Activated CD4-positive, alpha-beta T cell treated with anti-CD3 and anti-CD28 coated beads, Interleukin-2, amount 10 ng/mL, durations not matched to agents 7 days and 5 days (primary cell): ENCODE measurements around the gene RDH11. TPM values are rescaled to one million over a fixed set of nuclear protein-coding genes. Genes with fewer than 3 reads are reported as not detected.

Source experiments
- CTCF ChIA-PET: fragments of 350-600 bp; sonication (Branson Sonifier 250); formaldehyde crosslinking; loops from one replicate; lab custom pipeline; 2021; ENCODE audit warnings: antibody characterized with exemption; lab: Charles Lee
- POLR2A ChIA-PET: fragments of 350-600 bp; sonication (Branson Sonifier 250); formaldehyde crosslinking; loops from one replicate; lab custom pipeline; 2021; ENCODE audit warnings: antibody characterized with exemption; lab: Charles Lee
- DNase-seq: peaks from one replicate; pipeline ENCODE4 v3.0.0-alpha.2; 2020
- H3K27ac Mint-ChIP-seq: one replicate; pipeline ENCODE4 v1.8.0; 2021; ENCODE audit warnings: mild to moderate bottlenecking, moderate library complexity, mixed read lengths
- H3K27me3 Mint-ChIP-seq: one replicate; pipeline ENCODE4 v1.8.0; 2021; ENCODE audit warnings: mixed read lengths
- H3K36me3 Mint-ChIP-seq: one replicate; pipeline ENCODE4 v1.8.0; 2021; ENCODE audit warnings: low read depth, mixed read lengths
- H3K4me1 Mint-ChIP-seq: one replicate; pipeline ENCODE4 v1.8.0; 2021; ENCODE audit warnings: mixed read lengths
- H3K4me3 Mint-ChIP-seq: one replicate; pipeline ENCODE4 v1.8.0; 2021; ENCODE audit warnings: mild to moderate bottlenecking, moderate library complexity, mixed read lengths
- H3K9me3 Mint-ChIP-seq: one replicate; pipeline ENCODE4 v1.8.0; 2021; ENCODE audit warnings: mixed read lengths
- total RNA-seq, 2 experiments: library from RNA; stranded (reverse); gene quantifications; one replicate each; pipeline ENCODE4 v1.2.3, GENCODE V29; 2021

Gene RDH11
- total RNA-seq, 2 experiments from 2014 or later = 36.7 to 37.9 TPM

DNA sequence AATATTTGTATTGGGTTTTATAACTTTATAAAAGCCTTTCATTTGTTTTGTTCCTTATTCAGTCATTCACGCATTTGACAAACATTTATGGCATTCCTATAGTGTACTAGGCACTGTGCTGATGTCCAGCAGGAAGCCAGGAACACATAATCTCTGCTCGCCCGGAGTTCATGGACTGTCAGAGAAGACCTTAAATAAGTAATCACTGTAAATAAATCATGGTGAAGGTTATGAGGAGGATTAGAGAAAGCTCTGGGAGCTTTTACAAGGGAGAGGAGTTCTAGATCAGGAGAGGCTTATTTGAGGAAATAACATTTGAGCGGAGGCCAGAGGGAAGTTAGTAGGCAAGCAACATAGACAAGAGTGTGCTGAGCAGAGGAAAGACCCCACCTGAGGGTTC, 1.4 kb upstream of the RDH11 start:
- Mint-ChIP-seq H3K27me3 (no peaks in the 10 kb centered on the region), H3K9me3 (no peaks in the 10 kb centered on the region), H3K27ac (no peak overlapping the region), H3K36me3 (peaks cover 4% of the 10 kb centered on the region), H3K4me3 (no peak overlapping the region), H3K4me1 (peaks cover 33% of the 10 kb centered on the region)
- DNase-seq = no peak
- ChIA-PET CTCF (interaction anchor here (1.0 kb wide), 1 partner anchor 119 kb away, joined by 3 read pairs; the partner anchor contains the start of gene ZFYVE26), POLR2A (no interaction called here)

DNA sequence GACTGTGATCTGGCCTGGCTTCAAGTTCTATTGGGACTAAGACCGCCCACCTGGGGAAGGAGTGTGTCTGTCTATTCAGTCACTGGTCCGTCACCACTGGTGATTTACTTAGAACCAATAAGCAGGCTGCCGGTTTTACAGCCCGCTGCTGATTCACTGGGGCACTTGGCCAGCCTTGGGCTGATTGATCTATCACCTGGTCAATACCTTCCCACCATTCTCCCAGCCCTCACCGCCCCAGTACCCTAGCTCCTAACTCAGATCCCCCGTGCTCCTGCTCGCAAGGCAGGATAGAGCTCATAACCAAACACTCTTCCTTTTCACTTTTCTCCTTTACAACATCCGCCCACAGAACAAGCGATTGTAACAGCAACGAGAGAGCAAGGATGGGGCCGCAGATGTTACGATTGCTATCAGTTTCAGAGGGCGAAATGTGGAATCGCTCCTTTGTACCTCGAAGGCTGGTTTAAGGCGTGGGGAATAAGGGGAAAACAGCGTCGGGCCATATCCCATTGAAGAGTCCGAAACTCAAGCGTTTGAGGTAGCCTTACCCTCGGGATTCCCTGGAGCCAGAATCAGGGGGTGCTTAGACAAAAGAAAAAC, 672 bp downstream of the RDH11 start:
- ChIA-PET POLR2A (interaction anchor here (0.6 to 1.2 kb wide), 2 partner anchors 15 to 23 kb away, joined by 3 to 7 read pairs; no protein-coding TSS in a partner anchor), CTCF (interaction anchor here (0.6 to 2.4 kb wide), 5 partner anchors 9 to 74 kb away, joined by 3 to 13 read pairs (median 4); no protein-coding TSS in a partner anchor)

DNA sequence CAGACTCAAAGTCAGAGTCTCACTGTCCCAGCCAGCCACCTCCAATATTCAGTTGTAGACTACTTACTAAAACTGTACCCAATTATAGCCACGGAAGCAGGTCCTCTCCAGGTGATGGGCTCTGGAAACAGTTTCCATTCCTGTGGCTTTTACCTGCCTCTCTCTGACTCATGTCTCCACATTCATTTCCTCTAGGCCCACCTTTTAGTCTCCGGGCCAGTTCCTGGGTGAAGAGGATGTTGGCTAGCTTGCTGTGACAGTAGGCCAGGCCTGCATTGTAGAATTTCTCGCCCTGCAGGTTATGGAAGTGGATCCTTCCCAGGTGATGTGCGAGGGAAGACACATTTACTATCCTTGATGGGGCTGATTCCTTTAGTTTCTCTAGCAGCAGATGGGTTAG, 5.6 kb downstream of the RDH11 start:
- POLR2A ChIA-PET = no interaction called here
- no peaks in the 10 kb centered on the region for H3K27me3 Mint-ChIP-seq

More for the DNA sequence above, 672 bp downstream of the RDH11 start:
- no peaks in the 10 kb centered on the region for H3K27me3 Mint-ChIP-seq
- H3K4me3 Mint-ChIP-seq = peak overlapping the region; percentile 80
- peaks cover 23% of the 10 kb centered on the region for H3K36me3 Mint-ChIP-seq
- peak overlapping the region; percentile 91 for H3K27ac Mint-ChIP-seq
- H3K4me1 Mint-ChIP-seq = peaks cover 33% of the 10 kb centered on the region
- H3K9me3 Mint-ChIP-seq = no peaks in the 10 kb centered on the region
- DNase-seq = peak; percentile 83

DNA sequence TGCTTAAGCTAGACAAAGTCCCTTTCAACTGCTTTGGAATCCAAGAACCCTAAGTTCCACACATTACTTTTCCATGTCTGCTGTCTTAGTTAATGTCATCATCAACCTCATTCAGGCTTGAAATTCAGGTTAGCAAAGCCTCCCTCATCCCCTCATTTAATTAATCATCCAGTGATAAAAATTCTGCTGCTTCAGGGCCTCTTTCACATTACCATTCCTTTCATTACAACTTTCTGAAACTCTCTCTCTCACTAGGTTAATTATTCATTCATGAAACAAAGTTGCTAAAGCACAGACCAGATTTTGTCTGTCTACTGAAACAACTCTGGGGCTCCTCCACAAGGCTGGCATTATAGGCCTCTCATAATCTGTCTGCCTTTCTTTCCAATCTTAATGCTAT, 11.7 kb downstream of the RDH11 start:
- Mint-ChIP-seq H3K9me3 (no peaks in the 10 kb centered on the region), H3K4me3 (no peak overlapping the region), H3K36me3 (peaks cover 67% of the 10 kb centered on the region), H3K4me1 (peaks cover 23% of the 10 kb centered on the region), H3K27me3 (no peaks in the 10 kb centered on the region), H3K27ac (no peak overlapping the region)
- ChIA-PET POLR2A (no interaction called here), CTCF (interaction anchor here (0.7 kb wide), 1 partner anchor 11 kb away, joined by 3 read pairs; no protein-coding TSS in a partner anchor)
- DNase-seq = no peak

More for the DNA sequence above, 5.6 kb downstream of the RDH11 start:
- H3K36me3 Mint-ChIP-seq = peaks cover 60% of the 10 kb centered on the region
- H3K4me1 Mint-ChIP-seq = peaks cover 27% of the 10 kb centered on the region
- no peaks in the 10 kb centered on the region for H3K9me3 Mint-ChIP-seq
- no peak overlapping the region for H3K27ac Mint-ChIP-seq
- DNase-seq = no peak
- no peak overlapping the region for H3K4me3 Mint-ChIP-seq
- CTCF ChIA-PET = interaction anchor here (0.7 kb wide), 1 partner anchor 332 kb away, joined by 3 read pairs; no protein-coding TSS in a partner anchor

DNA sequence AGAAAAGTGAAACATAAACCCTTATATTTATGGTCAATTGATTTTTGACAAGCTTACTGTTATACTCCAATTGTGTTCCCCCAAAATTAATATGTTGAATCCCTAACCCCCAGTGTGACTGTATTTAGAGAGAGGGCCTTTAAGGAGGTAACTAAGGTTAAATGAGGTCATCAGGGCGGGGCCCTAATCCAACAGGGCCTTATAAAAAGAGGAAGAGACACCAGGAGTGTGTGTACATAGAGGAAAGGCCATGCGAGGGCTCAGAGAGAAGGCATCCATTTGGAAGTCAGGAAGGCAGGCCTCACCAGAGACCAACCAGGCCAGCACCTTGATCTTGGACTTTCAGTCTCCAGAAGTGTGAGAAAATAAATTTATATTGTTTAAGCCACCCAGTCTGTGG, 14.6 kb downstream of the RDH11 start:
- Mint-ChIP-seq H3K27me3 (no peaks in the 10 kb centered on the region), H3K4me3 (no peak overlapping the region), H3K27ac (peak overlapping the region; percentile 77), H3K36me3 (peaks cover 57% of the 10 kb centered on the region), H3K4me1 (peaks cover 39% of the 10 kb centered on the region), H3K9me3 (no peaks in the 10 kb centered on the region)
- no peak for DNase-seq
- ChIA-PET POLR2A (no interaction called here), CTCF (interaction anchor here (1.5 kb wide), 1 partner anchor 11 kb away, joined by 5 read pairs; no protein-coding TSS in a partner anchor)

DNA sequence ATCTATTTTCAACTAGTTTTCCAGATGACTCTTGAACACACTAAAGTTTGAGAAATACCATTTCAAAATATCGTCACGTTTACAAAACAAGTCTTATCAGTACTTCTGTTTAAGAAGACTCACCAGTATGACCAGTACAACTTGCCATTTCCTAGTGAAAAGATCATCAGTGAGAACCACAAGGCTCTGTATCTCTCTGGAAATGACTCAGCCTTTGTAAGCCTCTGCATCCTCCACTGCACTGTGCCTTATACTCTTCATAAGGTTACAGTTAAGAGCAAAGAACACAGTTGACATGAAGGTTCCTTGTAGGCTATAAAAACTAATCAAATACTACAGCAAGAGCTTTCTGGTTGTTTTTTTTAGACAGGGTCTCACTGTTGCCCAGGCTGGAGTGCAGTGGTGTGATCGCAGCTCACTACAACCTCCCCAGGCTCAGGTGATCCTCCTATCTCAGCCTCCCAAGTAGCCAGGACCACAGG, 15.4 kb downstream of the RDH11 start:
- CTCF ChIA-PET = interaction anchor here (0.6 to 1.5 kb wide), 3 partner anchors 12 to 35 kb away, joined by 3 to 5 read pairs (median 3); no protein-coding TSS in a partner anchor
- no peak overlapping the region for H3K4me3 Mint-ChIP-seq

DNA sequence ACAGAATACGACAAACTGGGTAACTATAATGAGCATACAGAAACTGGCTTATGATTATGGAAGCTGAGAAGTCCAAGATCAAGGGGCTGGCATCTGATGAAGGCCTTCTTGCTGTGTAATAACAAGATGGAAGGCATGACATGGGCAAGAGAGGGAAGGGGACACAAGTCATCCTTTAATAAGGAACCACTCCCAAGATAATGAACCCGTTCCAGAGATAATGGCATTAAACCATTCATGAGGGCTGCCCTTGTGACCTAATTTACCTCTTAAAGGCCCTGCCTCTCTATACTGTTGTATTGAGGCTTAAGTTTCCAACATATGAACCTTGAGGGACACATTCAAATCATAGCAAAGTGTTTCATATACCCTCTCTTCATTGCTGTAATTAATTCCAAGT, 16.6 kb downstream of the RDH11 start:
- Mint-ChIP-seq H3K4me3 (no peak overlapping the region), H3K27ac (no peak overlapping the region), H3K36me3 (peaks cover 43% of the 10 kb centered on the region), H3K9me3 (no peaks in the 10 kb centered on the region), H3K27me3 (no peaks in the 10 kb centered on the region), H3K4me1 (peaks cover 41% of the 10 kb centered on the region)
- no peak for DNase-seq
- ChIA-PET POLR2A (interaction anchor here (1.1 kb wide), 1 partner anchor 16 kb away, joined by 3 read pairs; the partner anchor contains the start of gene RDH11), CTCF (interaction anchor here (1.2 to 2.9 kb wide), 3 partner anchors 10 to 79 kb away, joined by 3 to 8 read pairs (median 3); partner anchors contain the start of gene PIGH)

More for the DNA sequence above, 15.4 kb downstream of the RDH11 start:
- Mint-ChIP-seq H3K36me3 (peaks cover 50% of the 10 kb centered on the region), H3K9me3 (no peaks in the 10 kb centered on the region), H3K4me1 (peaks cover 44% of the 10 kb centered on the region), H3K27me3 (no peaks in the 10 kb centered on the region), H3K27ac (peak overlapping the region; percentile 47)
- DNase-seq = peak; percentile 43
- POLR2A ChIA-PET = interaction anchor here (1.1 kb wide), 1 partner anchor 15 kb away, joined by 3 read pairs; the partner anchor contains the start of gene RDH11

DNA sequence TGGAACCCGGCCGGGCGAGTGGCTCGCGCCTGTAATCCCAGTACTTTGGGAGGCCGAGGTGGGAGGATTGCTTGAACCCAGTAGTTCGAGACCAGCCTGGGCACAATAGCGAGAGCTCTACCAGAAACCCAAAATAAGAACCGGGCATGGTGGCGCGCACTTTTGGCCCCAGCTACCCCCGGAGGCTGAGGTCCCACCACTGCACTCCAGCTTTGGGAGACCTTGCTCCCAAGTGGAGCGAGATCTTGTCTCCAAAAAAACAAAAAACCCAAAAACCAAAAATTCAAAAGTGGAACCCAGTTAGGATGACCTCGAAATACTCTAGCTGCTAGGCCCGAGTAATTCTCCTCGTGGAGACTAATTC, 20.4 kb downstream of the RDH11 start:
- peaks cover 41% of the 10 kb centered on the region for H3K4me1 Mint-ChIP-seq
- ChIA-PET POLR2A (no interaction called here), CTCF (interaction anchor here (1.2 kb wide), 1 partner anchor 26 kb away, joined by 7 read pairs; the partner anchor contains the start of gene RDH12)
- H3K27me3 Mint-ChIP-seq = no peaks in the 10 kb centered on the region
- H3K4me3 Mint-ChIP-seq = peak overlapping the region; percentile 85
- no peak for DNase-seq
- H3K27ac Mint-ChIP-seq = peak overlapping the region; percentile 93
- H3K9me3 Mint-ChIP-seq = no peaks in the 10 kb centered on the region
- peaks cover 13% of the 10 kb centered on the region for H3K36me3 Mint-ChIP-seq

DNA sequence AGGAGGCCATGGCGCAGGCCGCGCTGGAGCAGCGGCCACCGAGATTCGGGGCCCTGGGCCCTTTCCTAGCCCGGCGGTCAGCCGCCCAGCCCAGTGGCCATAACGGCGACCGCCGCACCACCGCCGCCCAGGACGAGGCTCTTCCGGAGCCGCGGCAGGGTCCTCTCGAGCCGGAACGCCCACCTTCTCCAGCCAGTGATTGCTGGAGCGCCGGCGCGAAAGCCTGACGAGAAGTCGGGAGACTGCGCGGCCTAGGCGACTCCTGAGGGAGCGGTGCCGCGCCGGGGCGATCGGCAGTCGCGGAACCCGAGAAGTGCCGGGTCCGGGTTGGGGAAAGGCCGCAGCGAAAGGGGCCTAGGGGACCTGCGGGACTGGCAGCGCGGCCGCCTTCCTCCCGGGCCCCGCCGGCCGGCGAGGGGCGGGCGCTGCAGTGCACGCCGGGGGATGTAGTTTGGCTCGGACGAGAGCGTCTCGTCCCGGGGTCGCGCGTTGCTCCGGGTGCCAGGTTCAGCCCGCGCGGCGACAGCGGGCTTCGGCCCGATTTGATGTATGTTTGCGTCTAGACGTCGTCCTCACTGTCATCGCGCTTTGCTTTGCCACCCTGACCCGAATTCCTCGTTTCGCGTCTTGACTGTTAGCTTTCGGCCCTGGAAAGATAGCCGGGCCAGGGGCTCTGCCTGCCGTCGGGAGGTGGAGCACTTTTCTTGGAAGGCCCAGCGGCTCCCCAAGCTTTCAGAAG, 20.9 kb downstream of the RDH11 start, which contains the start of gene VTI1B:
VTI1B (minus strand) TSS at position 153 of the 739 bp plus-strand sequence; CDS start at position 10, 143 bp downstream.
- Mint-ChIP-seq H3K4me3 (peak within 1 kb of the TSS; percentile 85), H3K27ac (peak within 1 kb of the TSS; percentile 93), H3K36me3 (peaks cover 13% of the 10 kb centered on the region), H3K27me3 (no peaks in the 10 kb centered on the region), H3K4me1 (peaks cover 38% of the 10 kb centered on the region), H3K9me3 (no peaks in the 10 kb centered on the region)
- ChIA-PET POLR2A (no interaction called here), CTCF (interaction anchor here (1.1 to 1.2 kb wide), 3 partner anchors 26 to 91 kb away, joined by 3 to 7 read pairs (median 4); partner anchors contain the start of genes PIGH and RDH12)
- peak; percentile 73 for DNase-seq

DNA sequence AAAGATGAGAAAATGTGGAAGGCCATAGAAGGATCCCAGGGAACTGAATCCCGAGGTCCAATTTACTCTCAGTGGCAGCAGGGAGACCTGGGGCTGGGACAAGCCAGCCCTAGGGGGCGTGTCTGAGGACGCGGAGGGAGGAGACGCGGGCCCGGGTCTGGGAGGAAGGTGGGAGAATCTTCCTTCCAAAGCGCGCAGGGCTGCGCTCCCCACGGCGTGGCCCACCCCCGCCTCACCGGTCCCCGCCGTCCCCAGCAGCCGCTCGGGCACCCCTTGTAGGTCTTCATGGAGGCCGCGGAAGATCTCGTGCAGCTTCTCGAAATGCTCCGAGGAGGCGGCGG, 21.5 kb downstream of the RDH11 start:
- peak; percentile 56 for DNase-seq
- POLR2A ChIA-PET = no interaction called here
- CTCF ChIA-PET = interaction anchor here (1.1 to 1.2 kb wide), 2 partner anchors 74 to 91 kb away, joined by 3 to 4 read pairs; partner anchors contain the start of gene PIGH
- Mint-ChIP-seq H3K4me1 (peaks cover 41% of the 10 kb centered on the region), H3K4me3 (peak overlapping the region; percentile 85), H3K27me3 (no peaks in the 10 kb centered on the region), H3K36me3 (peaks cover 13% of the 10 kb centered on the region), H3K9me3 (no peaks in the 10 kb centered on the region), H3K27ac (peak overlapping the region; percentile 93)

DNA sequence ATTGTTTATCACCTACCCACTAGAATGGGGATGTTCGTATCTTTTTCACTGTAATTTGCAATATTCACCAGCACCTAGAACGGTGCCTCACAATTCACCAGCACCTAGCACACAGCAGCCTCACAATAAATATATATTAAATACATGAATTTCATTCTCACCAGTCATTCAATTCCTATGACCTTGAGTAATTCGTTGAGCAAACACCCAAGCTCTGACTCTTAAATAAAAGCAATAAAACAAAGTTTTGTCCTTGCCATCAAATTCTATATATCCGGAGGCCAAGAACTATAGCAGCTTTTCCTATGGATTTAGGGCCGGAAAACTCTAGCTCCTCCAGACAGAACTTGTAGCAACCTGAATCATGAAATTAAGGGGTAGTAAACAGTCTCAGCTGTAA, 22.1 kb downstream of the RDH11 start:
- no peaks in the 10 kb centered on the region for H3K27me3 Mint-ChIP-seq
- H3K27ac Mint-ChIP-seq = peak overlapping the region; percentile 93
- no peaks in the 10 kb centered on the region for H3K9me3 Mint-ChIP-seq
- peak overlapping the region; percentile 85 for H3K4me3 Mint-ChIP-seq
- DNase-seq = no peak
- H3K4me1 Mint-ChIP-seq = peaks cover 47% of the 10 kb centered on the region
- peaks cover 8% of the 10 kb centered on the region for H3K36me3 Mint-ChIP-seq
- ChIA-PET CTCF (interaction anchor here (1.0 to 1.2 kb wide), 3 partner anchors 19 to 90 kb away, joined by 3 to 4 read pairs (median 3); partner anchors contain the start of gene PIGH), POLR2A (no interaction called here)

DNA sequence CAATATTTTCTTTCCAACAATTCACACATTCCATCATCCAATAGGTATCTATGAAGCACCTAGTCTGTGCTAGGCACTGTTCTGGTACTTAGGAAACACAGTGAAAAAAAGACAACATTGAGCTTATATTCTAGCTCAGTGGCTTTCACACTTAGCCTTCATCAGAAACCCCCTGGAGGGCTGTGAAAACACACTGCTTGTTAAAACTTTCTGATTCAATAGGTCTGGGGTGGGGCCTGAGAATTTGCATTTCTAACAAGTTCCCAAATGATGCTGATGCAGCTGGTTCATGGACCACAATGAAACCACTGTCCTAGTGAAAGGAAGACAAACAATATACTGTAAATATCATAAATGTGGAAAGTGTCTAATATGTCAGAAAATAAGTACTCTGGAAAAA, 27.0 kb downstream of the RDH11 start:
- no peaks in the 10 kb centered on the region for H3K27me3 Mint-ChIP-seq
- H3K4me3 Mint-ChIP-seq = no peak overlapping the region
- peaks cover 1% of the 10 kb centered on the region for H3K36me3 Mint-ChIP-seq
- DNase-seq = no peak
- peaks cover 41% of the 10 kb centered on the region for H3K4me1 Mint-ChIP-seq
- no peak overlapping the region for H3K27ac Mint-ChIP-seq
- H3K9me3 Mint-ChIP-seq = no peaks in the 10 kb centered on the region
- ChIA-PET CTCF (interaction anchor here (0.6 to 3.1 kb wide), 4 partner anchors 36 to 81 kb away, joined by 3 to 11 read pairs (median 4); partner anchors contain the start of gene ARG2), POLR2A (no interaction called here)
